ENCODE results near the gene PIK3R3. TPM values are rescaled to one million over a fixed set of nuclear protein-coding genes. Genes with fewer than 3 reads are reported as not detected.

PIK3R3 gene
- total and polyA plus RNA-seq, 9 of the 15 experiments (the other 6 are each of a cell fraction or from before 2014, with no cell fraction given), result 1.4 to 7.7 (median 4.6) TPM

DNA sequence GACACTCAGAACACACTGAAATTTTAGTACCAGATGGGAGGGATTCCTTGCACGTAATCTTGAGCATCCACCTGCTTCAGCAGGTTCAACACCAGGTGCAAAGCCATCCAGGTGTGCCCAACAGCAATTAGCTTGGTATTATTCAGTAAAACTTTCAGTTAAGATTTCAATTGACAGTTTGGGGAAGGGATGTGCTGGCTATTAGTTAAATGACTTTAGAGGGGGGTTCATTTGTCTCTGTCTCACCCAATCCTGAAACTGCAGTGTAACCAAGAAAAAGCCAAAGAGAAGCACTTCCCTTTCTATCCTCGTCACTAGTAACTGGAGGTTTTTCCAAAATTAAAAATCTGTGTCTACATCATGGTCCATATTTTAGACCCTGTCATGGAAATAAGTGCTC lies 90.9 kb downstream of the PIK3R3 start:
- TF ChIP-seq RFX7 (CRISPR knock-in tag; IDR thresholded peaks at IDR 0.05) (no peak), CSDE1 (IDR thresholded peaks at IDR 0.05) (no peak), ILK (tag; IDR thresholded peaks at IDR 0.05; ENCODE audit: borderline replicate concordance, low read depth) (no peak), PTTG1 (tag; IDR thresholded peaks at IDR 0.05; ENCODE audit: low read depth) (no peak), CEBPB (tag; IDR thresholded peaks at IDR 0.05) (no peak)
- TF ChIP-seq, protein P1, sequence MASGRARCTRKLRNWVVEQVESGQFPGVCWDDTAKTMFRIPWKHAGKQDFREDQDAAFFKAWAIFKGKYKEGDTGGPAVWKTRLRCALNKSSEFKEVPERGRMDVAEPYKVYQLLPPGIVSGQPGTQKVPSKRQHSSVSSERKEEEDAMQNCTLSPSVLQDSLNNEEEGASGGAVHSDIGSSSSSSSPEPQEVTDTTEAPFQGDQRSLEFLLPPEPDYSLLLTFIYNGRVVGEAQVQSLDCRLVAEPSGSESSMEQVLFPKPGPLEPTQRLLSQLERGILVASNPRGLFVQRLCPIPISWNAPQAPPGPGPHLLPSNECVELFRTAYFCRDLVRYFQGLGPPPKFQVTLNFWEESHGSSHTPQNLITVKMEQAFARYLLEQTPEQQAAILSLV (tag; IDR thresholded peaks at IDR 0.05), result no peak
- no peaks in the 10 kb centered on the region for H3K79me2 ChIP-seq (ENCODE audit: control insufficient read depth, insufficient read depth, low read length)
- ATAC-seq (no peak), DNase-seq (ENCODE audit: extremely low read depth in 1 of 4, low spot score in 3 of 4) (no peak), FAIRE-seq (no peak)
- H3K9me3 ChIP-seq (replicated peaks; ENCODE audit: control insufficient read depth, insufficient read depth, low read depth, low read length), result no peaks in the 10 kb centered on the region
- no peak overlapping the region for H3K4me3 ChIP-seq
- no peak overlapping the region for H2AFZ ChIP-seq (ENCODE audit: low read depth, low read length)
- H3K9me1 ChIP-seq (ENCODE audit: control insufficient read depth, insufficient read depth, low read length), result no peaks in the 10 kb centered on the region
- no peak overlapping the region for H3K4me2 ChIP-seq (ENCODE audit: insufficient read depth, low read length)
- 0 out of 2 replicates have a peak, but pooled peaks cover 8% of the 10 kb centered on the region for H4K20me1 ChIP-seq (replicated peaks; ENCODE audit: control insufficient read depth, insufficient read depth, low read length)
- WGBS (ENCODE audit: insufficient coverage, low coverage, missing lambda C conversion rate), result 76% methylated on average over 2 of the region's 2 CpGs
- ChIA-PET POLR2A (interaction anchor here (0.7 to 1.4 kb wide), 2 partner anchors 12 to 91 kb away, joined by 3 read pairs; partner anchors contain the start of gene PIK3R3), CTCF (ENCODE audit: low intra/inter-chr PET ratio) (no interaction called here)
- H3K27ac ChIP-seq (ENCODE audit: extremely low read depth, low read depth, low read length), result no peak overlapping the region
- H3K4me1 ChIP-seq (replicated peaks in 1 of 2; ENCODE audit: control insufficient read depth in 2 of 2, insufficient read depth in 2 of 2, low read length in 2 of 2), result peaks cover 0 to 12% of the 10 kb centered on the region in 2 experiments; a peak in 4 of 5 replicates
- in situ Hi-C loops (cut with MboI), result no loop called here
- H3K27me3 ChIP-seq (ENCODE audit: control insufficient read depth in 2 of 2, insufficient read depth in 2 of 2, low read length in 2 of 2), result no peaks in the 10 kb centered on the region
- peaks cover 2% of the 10 kb centered on the region; the same call in 1 of the 3 replicates for H3K36me3 ChIP-seq (ENCODE audit: control insufficient read depth, insufficient read depth, low read length)
- H3K9ac ChIP-seq (ENCODE audit: insufficient read depth in 1 of 2, low read depth in 2 of 2, low read length in 2 of 2), result no peak overlapping the region
- intact Hi-C loops (cut with micrococcal nuclease), result no loop called here
- BruUV-seq (replicated peaks), result no TSS peak

Measured in K562 (cell line).